HG03139 (cell line): ENCODE results near the gene LPA.
"Not testable (repeated sequence)": the region's sequence is repeated elsewhere in the genome, so short reads cannot be mapped to it uniquely, and the experiment has no call there.

Source experiments
- ATAC-seq: cut with Tn5 transposase; IDR thresholded peaks from one replicate; pipeline ENCODE4 v1.9.1; 2021; ENCODE audit not compliant: unreplicated experiment

LPA gene

GRCh38 chr6:160664198-160664597 lies at the start of gene LPA:
Gene LPA, minus strand, starts transcription at chr6:160664275. Its CDS starts 61 bp downstream, at chr6:160664214.
- ATAC-seq: not testable (repeated sequence)

- not testable (repeated sequence) for ATAC-seq
Observed at GRCh38 chr6:160708993-160709392, 44.9 kb upstream of the LPA start.

- ATAC-seq: not testable (repeated sequence)
Observed at GRCh38 chr6:160704688-160705087, 40.6 kb upstream of the LPA start.

- not testable (repeated sequence) for ATAC-seq
Observed at GRCh38 chr6:160701918-160702680, 38.0 kb upstream of the LPA start, which contains the start of gene PLG. Gene PLG, plus strand, starts transcription at chr6:160702244. Its CDS starts 61 bp downstream, at chr6:160702305.

- no peak for ATAC-seq
Observed at GRCh38 chr6:160697826-160698225, 33.8 kb upstream of the LPA start.

- ATAC-seq: not testable (repeated sequence)
Observed at GRCh38 chr6:160696884-160697283, 32.8 kb upstream of the LPA start.

GRCh38 chr6:160695622-160696021 lies 31.5 kb upstream of the LPA start:
- not testable (repeated sequence) for ATAC-seq

- ATAC-seq: not testable (repeated sequence)
Observed at GRCh38 chr6:160695025-160695424, 30.9 kb upstream of the LPA start.

- ATAC-seq: no peak
Observed at GRCh38 chr6:160692369-160692959, 28.4 kb upstream of the LPA start.

GRCh38 chr6:160691617-160692016 lies 27.5 kb upstream of the LPA start:
- no peak for ATAC-seq

GRCh38 chr6:160690458-160690857 lies 26.4 kb upstream of the LPA start:
- ATAC-seq: no peak

- no peak for ATAC-seq
Observed at GRCh38 chr6:160685762-160686450, 21.8 kb upstream of the LPA start.

- ATAC-seq: not testable (repeated sequence)
Observed at GRCh38 chr6:160685101-160685761, 21.2 kb upstream of the LPA start.

- ATAC-seq: no peak
Observed at GRCh38 chr6:160679402-160679769, 15.3 kb upstream of the LPA start.

- no peak for ATAC-seq
Observed at GRCh38 chr6:160678744-160679401, 14.8 kb upstream of the LPA start.

- no peak for ATAC-seq
Observed at GRCh38 chr6:160678230-160678629, 14.2 kb upstream of the LPA start.

GRCh38 chr6:160676418-160676817 lies 12.3 kb upstream of the LPA start:
- ATAC-seq: not testable (repeated sequence)

- no peak for ATAC-seq
Observed at GRCh38 chr6:160668589-160668988, 4.5 kb upstream of the LPA start.

- no peak for ATAC-seq
Observed at GRCh38 chr6:160667639-160668481, 3.8 kb upstream of the LPA start.

- no peak for ATAC-seq
Observed at GRCh38 chr6:160662842-160663241, 1.2 kb downstream of the LPA start.
